Activated T-helper 9 cell treated with anti-CD3 and anti-CD28 coated beads, Interleukin-2, amount 50 U/mL, for 16 hours (primary cell): ENCODE data around the gene OR8B8.
"Not testable (repeated sequence)": the region's sequence is repeated elsewhere in the genome, so short reads cannot be mapped to it uniquely, and the experiment has no call there.

Source experiments
- DNase-seq: peaks from one replicate; pipeline ENCODE4 v3.0.0-alpha.2; 2020; ENCODE audit warnings: low read depth

Gene OR8B8, protein sequence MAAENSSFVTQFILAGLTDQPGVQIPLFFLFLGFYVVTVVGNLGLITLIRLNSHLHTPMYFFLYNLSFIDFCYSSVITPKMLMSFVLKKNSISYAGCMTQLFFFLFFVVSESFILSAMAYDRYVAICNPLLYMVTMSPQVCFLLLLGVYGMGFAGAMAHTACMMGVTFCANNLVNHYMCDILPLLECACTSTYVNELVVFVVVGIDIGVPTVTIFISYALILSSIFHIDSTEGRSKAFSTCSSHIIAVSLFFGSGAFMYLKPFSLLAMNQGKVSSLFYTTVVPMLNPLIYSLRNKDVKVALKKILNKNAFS

DNA sequence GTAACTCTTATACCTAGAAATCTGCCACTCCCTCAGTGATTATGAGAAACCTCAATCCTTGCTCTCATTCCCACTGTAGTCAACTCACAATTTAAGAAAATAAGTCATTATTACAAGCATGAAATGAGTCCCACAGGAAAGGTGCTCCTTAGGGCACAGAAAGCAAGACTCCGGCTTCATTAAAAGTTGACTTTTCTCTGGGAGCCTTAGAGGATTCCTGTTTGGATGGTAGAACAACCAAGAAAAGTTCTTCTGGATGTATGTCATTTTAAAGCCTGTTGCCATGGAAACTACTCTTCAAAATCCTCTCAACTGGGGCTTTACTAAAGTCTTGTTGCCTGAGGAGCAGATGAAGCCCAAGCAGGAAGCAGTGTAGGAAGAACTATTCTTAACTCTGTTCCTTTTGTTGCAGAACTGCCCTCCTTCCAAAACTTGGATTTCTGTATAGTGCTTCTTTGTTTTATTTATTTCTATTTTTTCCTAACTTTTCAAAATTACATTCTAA lies at the start of gene OR8B8:
TSS of gene OR8B8 (minus strand) at position 51 of the 505 bp plus-strand sequence. CDS start 4,611 bp downstream, outside the sequence.
- no peak for DNase-seq

DNA sequence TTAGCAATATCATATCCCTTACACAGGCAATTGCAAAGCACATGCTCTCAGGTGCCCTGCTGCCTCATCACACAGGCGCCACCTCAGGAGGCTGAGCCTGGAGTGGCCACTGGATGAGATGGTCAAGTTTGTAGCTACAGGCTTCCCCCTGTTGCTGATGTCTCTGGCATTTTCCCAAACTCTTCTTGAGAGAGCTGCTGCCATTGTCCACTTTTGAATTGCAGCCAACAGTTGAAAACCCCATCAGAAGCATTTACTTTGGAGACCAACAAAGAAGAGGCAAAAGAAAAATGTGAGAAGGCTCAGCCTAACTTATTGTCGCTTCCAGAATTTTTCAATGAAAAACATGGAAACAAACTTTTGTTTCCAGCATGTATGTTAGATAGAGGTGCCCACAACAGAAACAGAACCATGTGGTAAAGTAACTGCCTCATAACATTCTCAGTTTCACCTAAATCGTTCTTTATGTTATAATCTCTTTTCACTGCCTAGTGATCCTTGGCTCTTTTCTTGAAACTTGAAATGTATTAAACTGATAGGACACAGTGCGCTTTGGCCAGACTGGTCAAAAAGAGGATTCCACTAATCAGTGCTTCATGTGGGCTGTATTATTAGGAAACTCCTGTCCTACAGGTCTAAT lies 47.6 kb upstream of the OR8B8 start:
- no peak for DNase-seq

DNA sequence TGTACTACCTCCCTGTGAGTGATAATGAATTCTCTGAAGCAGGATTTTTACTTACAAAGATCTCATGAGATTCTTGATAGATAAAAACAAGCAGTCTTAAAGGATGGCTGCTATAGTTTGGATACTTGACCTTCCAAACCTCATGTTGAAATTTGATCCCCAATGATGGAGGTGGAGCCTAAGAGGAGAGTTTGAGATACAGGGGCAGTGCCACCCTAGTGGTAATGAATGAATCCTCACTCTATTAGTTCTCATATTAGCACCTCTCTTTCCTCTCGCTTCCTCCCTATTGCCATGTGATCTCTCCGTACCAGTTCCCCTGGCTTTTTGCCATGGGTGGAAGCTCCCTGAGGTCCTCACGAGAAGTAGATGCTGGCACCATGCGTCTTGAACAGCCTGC lies 37.9 kb upstream of the OR8B8 start:
- no peak for DNase-seq

DNA sequence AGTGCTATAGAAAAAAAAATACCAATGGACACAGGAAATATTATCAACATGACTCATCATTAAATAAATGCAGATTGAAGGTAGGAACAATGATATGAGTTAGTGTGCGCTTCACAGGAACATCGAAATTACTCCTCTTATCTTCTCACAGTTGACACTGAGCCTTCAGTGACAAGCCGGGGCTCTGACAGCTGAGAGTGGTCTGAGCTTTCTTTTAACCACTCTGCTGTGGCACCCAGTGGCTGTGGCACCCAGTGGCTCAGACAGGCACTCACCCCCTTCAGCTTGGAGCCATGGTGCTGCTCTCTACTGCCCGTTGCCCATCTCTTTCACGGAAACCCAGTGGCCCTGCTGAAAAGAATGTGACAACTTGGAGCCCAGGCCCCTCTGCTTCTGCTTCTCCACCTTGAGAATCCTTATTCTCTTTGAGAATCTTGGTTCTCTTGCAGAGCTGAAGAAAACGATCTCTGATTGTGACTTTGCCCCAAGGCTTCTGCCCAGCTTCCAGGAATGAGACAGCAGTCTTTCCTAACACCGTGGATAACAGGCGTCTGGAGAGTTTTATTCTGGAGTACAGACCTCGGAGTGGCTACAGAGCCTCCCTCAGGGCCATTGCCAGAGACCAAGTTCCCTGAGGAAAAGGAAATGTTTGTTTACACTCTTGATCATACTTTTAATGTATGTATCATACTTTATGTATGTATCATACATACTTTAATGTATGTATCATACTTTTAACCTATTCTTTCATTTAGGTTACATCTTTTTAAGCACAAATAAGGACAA lies 37.1 kb upstream of the OR8B8 start:
- DNase-seq: no peak

DNA sequence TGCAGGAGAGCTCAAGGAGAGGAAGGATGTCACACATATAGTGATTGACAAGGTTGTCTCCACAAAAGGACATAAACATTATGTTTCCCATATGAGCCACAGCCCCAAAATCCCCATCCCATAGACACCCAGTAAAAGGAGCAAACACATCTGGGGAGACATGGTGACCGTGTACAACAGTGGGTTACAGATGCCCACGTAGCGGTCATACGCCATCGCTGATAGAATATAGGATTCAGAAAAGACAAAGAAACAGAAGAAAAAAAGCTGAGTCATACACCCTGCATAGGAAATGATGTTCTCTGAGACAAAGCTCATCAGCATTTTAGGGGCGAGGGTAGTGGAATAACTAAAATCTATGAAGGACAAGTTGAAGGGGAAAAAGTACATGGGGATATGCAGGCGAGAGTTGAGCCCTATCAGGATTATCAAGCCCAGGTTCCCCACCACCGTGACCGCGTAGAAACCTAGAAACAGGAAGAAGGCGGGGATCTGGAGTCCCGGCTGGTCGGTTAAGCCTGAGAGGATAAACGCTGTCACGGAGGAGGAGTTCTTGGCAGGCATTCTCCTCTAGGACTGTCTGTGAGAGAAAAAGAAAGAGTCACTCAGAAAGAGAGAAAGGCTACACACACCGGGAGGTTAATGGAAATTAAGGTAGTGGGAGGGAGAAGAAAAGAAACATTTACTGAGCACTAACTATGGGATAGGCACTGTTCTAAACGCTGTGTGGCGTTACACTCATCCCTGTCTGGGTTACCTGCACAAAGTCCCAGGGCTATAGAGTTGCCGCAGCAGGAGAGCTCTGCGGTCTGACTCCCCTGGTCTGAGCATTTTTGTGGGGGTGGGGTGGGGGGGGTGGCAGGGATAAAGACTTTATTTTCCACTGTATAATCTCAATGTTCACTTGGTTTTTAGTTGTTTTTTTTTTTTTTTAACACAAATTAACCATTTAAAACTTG lies 36.1 kb upstream of the OR8B8 start:
- DNase-seq: no peak

DNA sequence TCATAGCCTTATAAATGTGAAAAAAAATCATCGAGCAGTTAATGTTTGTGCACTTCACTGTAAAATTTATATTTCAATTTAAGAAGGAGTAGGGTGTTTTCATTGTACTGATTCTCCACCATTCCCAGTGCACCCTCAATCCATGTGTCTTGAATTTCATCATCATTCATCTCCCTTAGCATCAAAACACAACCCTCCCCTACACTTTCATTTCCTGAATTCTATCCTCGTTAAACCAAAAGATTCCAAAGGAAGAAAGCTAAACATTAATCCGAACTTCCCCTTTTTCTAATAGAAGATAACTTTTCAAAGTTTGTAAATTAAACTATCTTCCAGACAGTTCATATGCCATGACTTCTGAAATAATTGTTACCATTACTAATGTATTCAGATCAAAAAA lies 34.1 kb upstream of the OR8B8 start:
- DNase-seq: no peak

DNA sequence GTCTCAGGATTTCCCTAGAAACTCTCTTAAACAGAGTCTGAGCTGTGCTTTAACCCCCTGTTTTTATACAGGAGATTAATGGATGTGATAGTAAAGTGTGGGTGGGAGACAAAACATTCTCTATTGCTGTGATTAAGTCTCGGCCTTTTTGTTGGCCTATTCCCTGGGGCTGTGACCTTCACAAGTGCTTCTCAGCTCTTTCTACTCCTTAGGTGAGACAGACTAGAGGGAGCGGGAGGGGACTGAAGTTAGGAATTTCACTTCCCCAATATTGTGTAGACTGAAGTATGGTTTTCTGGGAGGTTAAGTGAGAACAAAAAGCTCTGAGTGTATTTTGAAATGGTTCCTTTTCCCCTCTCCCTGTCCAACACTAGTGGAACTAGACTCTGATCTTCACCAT lies 29.8 kb upstream of the OR8B8 start:
- DNase-seq: no peak

DNA sequence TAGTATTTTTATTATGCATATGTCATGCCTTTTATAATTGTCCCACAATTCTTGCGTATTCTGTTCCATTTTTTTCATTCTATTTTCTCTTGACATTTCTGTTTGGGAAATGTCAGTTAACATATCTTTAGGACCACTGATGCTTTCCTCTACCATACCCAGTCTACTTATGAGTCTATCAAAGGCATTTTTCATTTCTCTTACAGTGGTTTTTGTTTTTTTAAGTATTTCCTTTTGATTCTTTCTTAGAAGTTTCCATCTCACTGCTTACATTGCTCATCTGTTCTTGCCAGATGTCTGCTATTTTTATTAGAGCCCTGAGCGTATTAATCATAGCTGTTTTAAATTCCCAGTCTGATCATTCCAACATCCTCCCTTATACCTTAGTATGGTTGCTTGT lies 29.3 kb upstream of the OR8B8 start:
- no peak for DNase-seq

DNA sequence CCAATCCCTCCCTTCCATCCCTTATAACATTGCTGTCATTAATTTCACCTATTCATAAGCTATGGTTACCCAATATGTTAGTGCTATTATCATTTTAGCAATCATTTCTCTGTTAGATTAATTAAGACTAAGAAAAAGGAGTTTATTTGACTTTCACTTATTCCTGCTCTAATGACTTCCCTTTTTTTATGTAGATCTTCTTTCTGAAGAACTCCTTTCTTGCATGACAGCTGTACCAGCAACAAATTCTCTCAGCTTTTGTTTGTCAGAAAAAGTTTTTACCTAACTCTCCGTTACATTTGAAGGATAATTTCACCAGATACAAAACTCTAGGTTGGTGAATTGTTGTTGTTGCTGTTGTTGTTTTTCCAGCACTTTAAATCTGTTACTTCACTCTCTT lies 28.6 kb upstream of the OR8B8 start:
- no peak for DNase-seq

DNA sequence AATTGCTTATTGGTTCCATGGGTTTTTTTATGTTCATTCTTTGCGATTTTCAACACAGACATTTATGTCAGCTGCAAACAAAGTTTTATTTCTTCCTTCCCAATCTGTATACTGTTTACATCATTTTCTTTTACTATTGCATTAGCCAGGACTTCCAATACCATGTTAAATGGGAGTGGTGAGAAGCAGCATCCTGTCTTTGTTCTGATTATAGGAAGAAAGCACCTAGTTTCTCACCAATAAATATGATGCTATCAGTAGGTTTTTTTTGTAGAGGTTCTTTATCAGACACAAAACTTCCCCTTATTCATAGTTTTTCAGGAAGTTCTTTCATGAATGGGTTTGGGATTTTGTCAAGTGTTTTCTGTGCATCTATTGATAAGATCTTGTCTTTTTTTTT lies 28.0 kb upstream of the OR8B8 start:
- DNase-seq: no peak

DNA sequence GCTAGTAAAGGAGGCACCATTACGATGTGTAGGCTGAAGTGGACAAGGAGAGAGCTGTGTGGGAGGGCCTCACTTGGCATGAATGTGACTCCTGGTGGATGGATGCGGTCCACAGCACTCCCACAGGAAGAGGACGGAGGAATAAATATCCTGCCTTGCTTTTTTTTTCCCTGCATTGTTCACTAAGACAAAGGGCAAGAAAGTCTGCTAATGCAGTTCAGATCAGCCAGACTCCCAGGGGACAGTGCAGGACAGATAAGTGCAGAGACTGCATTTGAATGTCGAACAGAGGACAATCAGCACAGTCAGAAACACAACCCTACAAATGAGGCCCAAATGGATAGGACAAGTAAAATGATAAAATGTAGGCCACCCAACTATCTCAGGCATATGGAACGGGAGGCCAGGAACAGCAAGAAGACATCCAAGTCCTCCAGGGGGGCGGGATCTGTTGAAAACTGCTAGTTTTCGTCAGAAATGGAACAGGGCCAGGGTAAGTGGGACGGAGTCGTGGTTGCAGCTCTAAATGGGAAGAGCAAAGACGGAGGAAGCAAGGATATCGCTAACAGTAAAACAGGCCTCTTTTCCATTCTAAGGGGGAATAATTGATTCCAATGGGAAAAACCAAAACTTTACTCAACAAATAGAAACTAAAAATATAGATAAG lies 25.2 kb upstream of the OR8B8 start:
- DNase-seq: no peak

DNA sequence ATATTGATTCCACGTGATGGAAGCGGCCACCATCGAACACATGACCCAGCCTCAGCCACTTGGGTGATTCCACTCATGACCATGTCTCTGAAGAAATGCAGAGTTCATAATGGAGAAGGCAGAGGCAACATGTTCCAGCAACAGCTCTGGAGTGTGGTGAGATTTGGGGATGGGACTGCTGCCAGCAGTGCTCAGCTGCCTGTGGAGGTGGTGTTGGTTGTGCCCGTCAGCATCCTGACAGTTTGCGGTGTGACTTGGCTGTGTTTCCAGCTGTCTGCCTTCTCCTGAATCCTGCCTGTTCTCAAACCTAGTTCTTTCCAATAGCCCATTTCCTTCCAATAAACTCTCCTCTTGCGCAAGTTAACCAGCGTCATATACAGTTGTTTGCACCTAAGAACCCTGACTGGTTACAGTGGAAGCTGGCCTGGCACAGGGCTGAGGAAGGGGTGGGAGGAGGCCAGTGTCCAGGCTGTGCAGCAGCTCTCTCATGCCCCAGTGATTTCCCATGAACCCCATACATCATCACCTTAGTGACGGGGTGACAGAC lies 22.0 kb upstream of the OR8B8 start:
- no peak for DNase-seq

DNA sequence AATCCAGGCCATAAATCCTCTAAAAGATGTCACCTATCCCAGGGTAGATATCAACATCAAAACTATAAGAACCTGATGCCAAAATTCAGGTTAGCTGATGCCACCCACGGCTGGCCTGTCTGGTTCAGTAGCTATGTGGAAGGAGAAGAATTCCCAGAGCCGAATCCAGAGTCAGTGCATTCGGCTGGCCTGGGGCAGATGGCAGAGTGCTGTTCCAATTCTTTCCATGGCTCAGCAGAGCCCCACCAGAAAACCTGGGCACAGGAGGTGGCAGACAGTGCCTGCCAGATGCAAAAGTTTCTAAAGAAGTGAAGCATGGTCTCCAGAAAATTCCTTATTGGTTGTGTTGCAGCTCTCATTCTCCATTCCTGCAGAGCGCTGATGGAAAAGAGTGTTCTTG lies 19.9 kb upstream of the OR8B8 start:
- no peak for DNase-seq

DNA sequence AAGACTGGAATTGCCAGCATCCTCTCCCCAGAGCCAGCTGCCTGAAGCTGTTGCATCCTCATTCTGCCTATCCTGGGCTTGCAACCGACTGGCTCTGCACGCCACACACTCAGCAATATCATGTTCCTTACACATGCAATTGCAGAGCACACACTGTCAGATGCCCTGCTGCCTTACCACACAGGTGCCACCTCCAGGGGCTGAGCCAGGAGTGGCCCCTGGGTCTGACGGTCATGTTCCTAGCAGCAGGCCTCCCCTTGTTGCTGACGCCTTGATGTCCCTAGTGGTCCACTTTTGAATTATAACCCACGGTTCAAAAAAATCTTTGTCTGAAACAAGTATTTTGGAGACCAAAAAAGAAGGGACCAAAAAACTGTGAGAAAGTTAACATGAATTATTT lies 18.5 kb upstream of the OR8B8 start:
- no peak for DNase-seq

DNA sequence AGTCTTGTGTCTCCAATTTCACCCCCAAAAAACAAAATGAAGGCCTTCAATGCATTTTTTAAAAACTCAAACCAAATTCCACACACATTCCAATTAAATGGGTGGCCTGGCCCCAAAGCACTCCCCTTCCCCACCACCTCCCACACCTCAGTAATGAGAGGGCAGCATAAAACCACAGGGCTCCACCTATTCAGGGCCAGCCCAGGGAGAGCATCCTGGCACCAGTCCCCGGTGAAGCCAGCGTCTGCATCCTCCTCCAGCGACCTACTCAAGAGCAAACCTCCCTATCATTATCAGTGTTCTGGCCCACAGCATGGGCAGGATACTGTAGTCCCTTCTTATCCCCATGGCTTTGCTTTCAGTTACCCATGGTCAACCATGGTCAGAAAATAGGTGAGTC lies 17.8 kb upstream of the OR8B8 start:
- DNase-seq: no peak

DNA sequence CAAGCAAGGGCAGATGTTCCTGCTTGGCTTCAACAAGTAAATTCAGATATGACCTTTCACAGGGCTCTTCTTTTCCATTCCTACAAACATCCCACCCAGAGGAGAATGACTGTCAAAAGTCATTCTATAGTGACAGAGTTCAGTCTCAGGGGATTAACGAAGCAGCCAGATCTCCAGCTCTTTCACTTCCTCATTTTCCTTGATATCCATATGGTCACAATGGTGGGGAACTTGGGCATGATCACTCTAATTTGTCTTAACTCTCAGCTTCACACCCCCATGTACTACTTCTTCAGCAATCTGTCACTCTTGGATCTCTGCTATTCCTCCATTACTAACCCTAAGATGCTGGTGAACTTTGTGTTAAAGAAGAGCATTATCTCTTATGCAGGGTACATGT lies 15.0 kb upstream of the OR8B8 start:
- no peak for DNase-seq

DNA sequence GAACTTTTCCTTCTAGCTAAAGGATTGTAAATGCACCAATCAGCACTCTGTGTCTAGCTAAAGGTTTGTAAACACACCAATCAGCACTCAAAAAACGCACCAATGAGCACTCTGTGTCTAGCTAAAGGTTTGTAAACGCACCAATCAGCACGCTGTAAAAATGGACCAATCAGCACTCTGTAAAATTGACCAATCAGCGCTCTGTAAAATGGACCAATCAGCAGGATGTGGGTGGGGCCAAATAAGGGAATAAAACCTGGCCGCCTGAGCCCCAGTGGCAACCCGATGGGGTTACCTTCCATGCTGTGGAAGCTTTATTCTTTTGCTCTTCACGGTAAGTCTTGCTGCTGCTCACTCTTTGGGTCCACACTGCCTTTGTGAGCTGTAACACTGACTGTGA lies 13.9 kb upstream of the OR8B8 start:
- DNase-seq: not testable (repeated sequence)

DNA sequence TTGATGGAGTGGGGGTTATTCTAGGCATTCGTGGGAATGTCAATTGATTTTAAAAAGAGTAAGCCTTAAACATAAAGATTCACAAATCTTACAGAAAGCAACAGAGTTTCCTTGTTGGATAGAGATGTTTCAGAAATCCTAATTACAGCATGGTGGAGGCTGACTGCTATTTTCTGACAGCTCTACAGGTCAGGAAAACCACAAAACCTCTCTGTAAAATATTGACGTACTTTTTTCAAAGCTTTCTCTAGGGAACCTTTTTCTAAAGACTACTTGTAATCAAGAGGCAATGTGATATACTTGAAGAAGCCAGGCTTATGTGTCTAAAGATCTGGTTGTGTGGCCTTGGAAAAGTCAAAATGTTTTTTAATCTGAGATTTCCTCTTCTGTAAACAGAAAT lies 9.1 kb upstream of the OR8B8 start:
- no peak for DNase-seq

DNA sequence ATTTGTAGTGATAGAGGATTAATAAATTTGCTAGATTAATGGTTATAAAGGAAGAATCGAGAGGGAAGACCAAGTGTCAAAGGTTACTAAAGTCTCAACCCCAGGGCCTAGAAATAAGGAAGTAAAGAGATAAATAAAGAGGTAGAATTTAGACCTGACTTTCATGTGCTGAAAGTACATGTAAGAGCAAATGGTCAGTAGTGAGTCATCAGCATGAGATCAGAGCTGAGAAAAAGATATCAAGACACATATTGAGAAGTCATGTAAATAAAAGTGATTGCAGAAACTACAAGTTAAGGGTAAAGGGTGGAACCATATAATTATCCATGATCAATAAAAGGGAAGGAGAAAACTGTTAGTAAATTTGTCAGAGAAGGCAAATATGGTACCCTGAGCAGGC lies 1.4 kb upstream of the OR8B8 start:
- no peak for DNase-seq

DNA sequence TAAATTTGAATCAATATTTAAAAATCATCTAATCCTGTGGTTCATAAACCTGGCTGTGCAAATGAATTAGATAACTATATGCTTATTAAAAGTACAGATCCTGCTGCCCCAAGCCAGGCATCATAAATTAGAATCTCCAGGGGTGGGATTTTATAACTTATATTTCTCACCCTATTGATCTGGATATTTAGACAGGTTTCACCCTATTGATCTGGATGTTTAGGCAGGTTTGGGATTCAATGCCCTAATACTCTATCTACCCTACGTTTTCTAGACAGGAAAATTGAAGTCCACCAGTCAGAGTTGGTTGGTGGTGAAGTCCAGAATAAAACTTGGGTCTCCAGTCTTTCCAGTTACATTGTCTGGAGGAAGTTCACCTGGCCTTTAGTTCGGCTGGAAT lies 2.6 kb downstream of the OR8B8 start:
- DNase-seq: no peak

DNA sequence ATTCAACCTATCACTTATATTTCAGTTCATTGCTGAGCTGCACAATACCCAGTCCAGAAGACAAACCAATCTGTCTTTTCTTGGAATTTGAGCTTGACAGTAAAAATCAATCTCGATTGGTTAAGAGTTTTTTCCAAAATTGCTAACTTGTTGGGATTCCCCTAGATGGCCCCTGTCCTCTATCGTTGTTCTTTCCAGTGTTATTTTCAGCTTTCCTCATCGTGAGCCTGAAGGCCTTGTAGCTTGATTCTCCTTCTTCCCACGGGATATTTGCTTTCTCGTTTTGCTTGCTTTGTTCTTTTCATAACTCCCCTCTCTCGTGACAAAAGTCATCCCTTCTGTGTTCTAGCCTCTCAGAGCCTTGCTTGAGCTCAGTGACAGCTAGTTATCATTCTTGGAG lies 3.1 kb downstream of the OR8B8 start:
- DNase-seq: no peak
